ENCODE results near the gene CACNA2D4. TPM values are rescaled to one million over a fixed set of nuclear protein-coding genes. Genes with fewer than 3 reads are reported as not detected.

Gene CACNA2D4
- total RNA-seq, 2 donors from 2014 or later, result 5.1 to 5.9 TPM

- ATAC-seq, result no peak
- no peak for DNase-seq
- intact Hi-C loops (cut with DNase I, micrococcal nuclease), result no loop called here
Measured at GRCh38 chr12:1761857-1762256, 156.6 kb downstream of the CACNA2D4 start.

- intact Hi-C loops (cut with DNase I, micrococcal nuclease), result no loop called here
- no peak for DNase-seq
- no peak for ATAC-seq
Measured at GRCh38 chr12:1760566-1761382, 157.7 kb downstream of the CACNA2D4 start.

- no peak for DNase-seq
- intact Hi-C loops (cut with DNase I, micrococcal nuclease), result no loop called here
- ATAC-seq, result no peak
Measured at GRCh38 chr12:1758887-1759286, 159.6 kb downstream of the CACNA2D4 start.

- ATAC-seq (no peak), DNase-seq (no peak)
- intact Hi-C loops (cut with DNase I, micrococcal nuclease), result no loop called here
Measured at GRCh38 chr12:1758376-1758775, 160.1 kb downstream of the CACNA2D4 start.

GRCh38 chr12:1750300-1750699 lies 168.2 kb downstream of the CACNA2D4 start:
- DNase-seq, result no peak
- intact Hi-C loops (cut with DNase I, micrococcal nuclease), result no loop called here
- ATAC-seq, result no peak

- ATAC-seq, result peak; percentile 44
- intact Hi-C loops (cut with DNase I, micrococcal nuclease), result no loop called here
- DNase-seq, result no peak
Measured at GRCh38 chr12:1749019-1749418, 169.4 kb downstream of the CACNA2D4 start.

- no peak for DNase-seq
- no peak for ATAC-seq
- intact Hi-C loops (cut with DNase I, micrococcal nuclease), result no loop called here
Measured at GRCh38 chr12:1747609-1748008, 170.8 kb downstream of the CACNA2D4 start.

GRCh38 chr12:1744932-1745331 lies 173.5 kb downstream of the CACNA2D4 start:
- intact Hi-C loops (cut with DNase I, micrococcal nuclease), result no loop called here
- DNase-seq (no peak), ATAC-seq (no peak)

Other genes with a start within 250 kb of the CACNA2D4 start
- 100 to 1,000 TPM; 100 to 111 TPM for gene ADIPOR2, start 227.6 kb downstream of the CACNA2D4 start, total RNA-seq
- not detected for gene LRTM2, start 98.1 kb downstream of the CACNA2D4 start, total RNA-seq
- 10 to 100 TPM in 1 of 2 donors, 1 to 10 TPM in 1; 7.9 to 10.9 TPM for gene DCP1B, start 85.8 kb upstream of the CACNA2D4 start, total RNA-seq
- 10 to 100 TPM in 1 of 2 donors, 1 to 10 TPM in 1; 4.4 to 10.1 TPM for gene CACNA1C, start 134.3 kb upstream of the CACNA2D4 start, total RNA-seq